ENCODE measurements around the gene POLE. TPM values are rescaled to one million over a fixed set of nuclear protein-coding genes. Genes with fewer than 3 reads are reported as not detected.

Gene POLE
- total and polyA plus RNA-seq, 2 donors from 2014 or later: 5.3 to 23.0 TPM

- TF ChIP-seq CTCF (IDR thresholded peaks at IDR 0.05; ENCODE audit: borderline replicate concordance, extremely low read depth, insufficient read depth): no peak
- no peak overlapping the region for H3K27ac ChIP-seq (ENCODE audit: low read depth in 2 of 2, low read length in 2 of 2)
- no peaks in the 10 kb centered on the region for H3K27me3 ChIP-seq (ENCODE audit: control insufficient read depth, insufficient read depth, low read length)
- intact Hi-C loops (cut with DNase I): no loop called here
- no peak overlapping the region for H3K4me3 ChIP-seq (ENCODE audit: low read length in 3 of 3)
- H3K9me3 ChIP-seq (ENCODE audit: control insufficient read depth in 2 of 3, insufficient read depth in 1 of 3, low read length in 3 of 3): no peaks in the 10 kb centered on the region
- H3K4me1 ChIP-seq (ENCODE audit: control insufficient read depth in 2 of 3, insufficient read depth in 2 of 3, low read depth in 1 of 3, low read length in 3 of 3): no peaks in the 10 kb centered on the region
- H3K36me3 ChIP-seq (ENCODE audit: control insufficient read depth in 2 of 3, insufficient read depth in 3 of 3, low read length in 3 of 3): peaks cover 5 to 30% (median 13%) of the 10 kb centered on the region in 3 donors
- no peak for FAIRE-seq
- H3K9ac ChIP-seq (ENCODE audit: low read length in 3 of 3): no peak overlapping the region
- DNase-seq: no peak
These were observed 22.0 kb downstream of the POLE start for GRCh38 chr12:132665149-132665491.

DNA sequence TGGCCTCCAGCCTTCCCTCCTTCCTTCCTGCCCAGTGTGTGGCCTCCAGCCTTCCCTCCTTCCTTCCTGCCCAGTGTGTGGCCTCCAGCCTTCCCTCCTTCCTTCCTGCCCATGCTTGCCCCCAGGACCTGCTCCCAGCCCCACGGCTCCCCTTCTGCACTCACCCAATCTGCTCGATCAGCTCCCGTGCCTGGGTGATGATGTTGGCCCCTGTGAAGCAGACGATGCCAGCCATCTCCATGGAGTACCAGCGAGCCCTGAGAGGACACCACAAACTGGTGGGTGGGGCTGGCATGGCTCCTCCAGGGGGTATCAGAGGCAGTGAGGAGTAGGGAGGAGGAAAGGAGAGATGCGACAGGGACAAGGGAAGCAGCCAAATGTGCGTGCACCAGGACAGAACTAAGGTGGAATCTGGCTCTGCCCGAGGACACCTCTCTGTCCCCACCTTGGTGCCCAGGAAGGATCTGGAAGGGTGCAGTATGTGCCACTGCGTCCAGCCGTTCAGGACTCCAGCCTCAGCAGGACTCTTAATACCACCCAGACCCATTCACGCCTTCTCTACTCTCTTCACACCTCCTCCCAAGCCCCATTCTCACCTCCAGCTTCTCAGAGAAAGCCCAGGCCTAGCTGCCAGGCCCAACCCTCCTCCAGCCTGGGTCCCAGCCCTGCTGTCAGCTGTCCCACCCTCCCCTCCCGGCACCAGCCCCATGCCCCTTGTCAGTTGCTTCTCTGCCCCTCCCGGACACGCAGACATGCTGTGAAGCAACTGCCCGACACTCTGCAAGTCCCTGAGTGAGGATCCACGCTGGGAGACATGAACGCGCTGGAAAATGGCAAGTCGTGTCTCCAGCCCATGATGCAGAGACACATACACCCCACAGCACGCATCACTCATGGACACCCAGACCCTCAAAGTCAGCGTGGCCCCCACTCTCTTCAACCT, 22.7 kb downstream of the POLE start:
- no peak for FAIRE-seq
- no peak overlapping the region for H3K9ac ChIP-seq (ENCODE audit: low read length in 3 of 3)

DNA sequence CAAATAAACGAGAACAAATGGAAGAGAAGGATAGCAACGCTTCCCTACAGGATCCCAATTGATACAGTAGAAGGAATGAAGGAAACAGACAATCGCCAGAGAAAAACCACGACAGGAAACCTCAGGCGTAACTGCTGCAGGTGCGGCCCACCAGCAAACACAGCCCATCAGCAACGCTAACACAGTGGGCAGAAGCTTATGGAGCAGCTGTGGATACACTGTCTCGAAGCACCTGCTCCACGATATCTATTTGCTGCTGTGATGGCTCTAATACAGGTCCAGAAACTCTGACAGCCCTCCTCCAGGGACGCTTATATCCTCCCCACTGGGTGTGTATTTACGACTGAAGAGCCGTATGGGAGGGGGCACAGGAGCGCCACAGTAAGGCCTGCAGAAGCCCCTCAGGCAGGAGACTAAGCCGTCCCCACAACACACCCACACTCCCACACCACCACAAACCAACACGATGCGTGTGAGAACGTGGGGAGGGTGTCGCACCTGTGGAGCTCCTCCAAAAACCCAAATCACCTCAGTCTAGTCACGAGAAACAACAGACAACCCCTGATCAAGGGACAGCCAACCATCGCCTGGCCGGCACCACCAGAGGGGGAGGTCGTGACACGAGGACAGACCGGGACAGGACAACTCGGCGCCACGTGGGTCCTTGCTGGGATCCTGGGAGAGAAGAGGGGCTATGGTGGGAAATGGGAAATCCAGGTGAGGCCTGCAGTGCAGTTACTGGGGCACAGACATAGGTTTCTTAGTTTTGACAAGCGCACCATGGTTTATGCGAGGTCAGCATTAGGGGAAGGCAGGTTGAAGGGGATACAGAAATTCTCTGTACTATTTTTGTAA, 24.0 kb downstream of the POLE start:
- H3K9me3 ChIP-seq (ENCODE audit: control insufficient read depth in 2 of 3, insufficient read depth in 1 of 3, low read length in 3 of 3): no peaks in the 10 kb centered on the region
- H3K27ac ChIP-seq (ENCODE audit: low read depth in 2 of 2, low read length in 2 of 2): no peak overlapping the region
- no peak overlapping the region for H3K4me3 ChIP-seq (ENCODE audit: low read length in 3 of 3)
- TF ChIP-seq CTCF (IDR thresholded peaks at IDR 0.05; ENCODE audit: borderline replicate concordance, extremely low read depth, insufficient read depth): no peak
- H3K27me3 ChIP-seq (ENCODE audit: control insufficient read depth, insufficient read depth, low read length): no peaks in the 10 kb centered on the region
- intact Hi-C loops (cut with DNase I): no loop called here
- H3K9ac ChIP-seq (ENCODE audit: low read length in 3 of 3): no peak overlapping the region
- FAIRE-seq (no peak), DNase-seq (no peak)
- H3K4me1 ChIP-seq (ENCODE audit: control insufficient read depth in 2 of 3, insufficient read depth in 2 of 3, low read depth in 1 of 3, low read length in 3 of 3): no peaks in the 10 kb centered on the region
- H3K36me3 ChIP-seq (ENCODE audit: control insufficient read depth in 2 of 3, insufficient read depth in 3 of 3, low read length in 3 of 3): peaks cover 9 to 37% (median 20%) of the 10 kb centered on the region in 3 donors

More for the DNA sequence above, 22.7 kb downstream of the POLE start:
- intact Hi-C loops (cut with DNase I): no loop called here
- peaks cover 5 to 32% (median 14%) of the 10 kb centered on the region in 3 donors for H3K36me3 ChIP-seq (ENCODE audit: control insufficient read depth in 2 of 3, insufficient read depth in 3 of 3, low read length in 3 of 3)
- H3K27me3 ChIP-seq (ENCODE audit: control insufficient read depth, insufficient read depth, low read length): no peaks in the 10 kb centered on the region
- no peaks in the 10 kb centered on the region for H3K4me1 ChIP-seq (ENCODE audit: control insufficient read depth in 2 of 3, insufficient read depth in 2 of 3, low read depth in 1 of 3, low read length in 3 of 3)
- TF ChIP-seq CTCF (IDR thresholded peaks at IDR 0.05; ENCODE audit: borderline replicate concordance, extremely low read depth, insufficient read depth): no peak
- no peak overlapping the region for H3K4me3 ChIP-seq (ENCODE audit: low read length in 3 of 3)
- H3K27ac ChIP-seq (ENCODE audit: low read depth in 2 of 2, low read length in 2 of 2): no peak overlapping the region
- no peaks in the 10 kb centered on the region for H3K9me3 ChIP-seq (ENCODE audit: control insufficient read depth in 2 of 3, insufficient read depth in 1 of 3, low read length in 3 of 3)
- no peak for DNase-seq

Measured in kidney (tissue), 14 donors.